Germinal center (tissue), 1 donor: ENCODE measurements around the gene TUSC7.

Source experiments
- DNase-seq: peaks from one replicate; pipeline ENCODE4 v3.0.0; 2012; ENCODE audit warnings: mixed read lengths, low spot score

TUSC7 gene

DNA sequence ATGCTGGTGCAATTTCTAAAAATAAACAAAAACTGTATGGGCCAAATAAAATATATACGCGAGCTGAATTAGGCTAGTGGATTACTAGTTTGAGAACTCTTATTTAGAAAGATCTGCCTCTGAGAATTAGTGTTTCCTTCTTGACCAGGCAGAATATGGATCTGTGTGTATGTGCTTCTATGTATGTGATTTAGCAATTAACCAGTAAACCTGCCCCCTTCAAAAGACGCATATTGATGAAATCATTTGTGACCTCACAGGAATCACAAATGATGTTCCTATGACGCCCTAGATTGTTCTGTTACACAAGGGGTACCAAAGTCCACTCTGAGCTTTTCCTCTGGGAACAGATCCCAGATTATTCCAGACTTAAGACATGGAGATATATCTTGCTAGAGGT is at the start of gene TUSC7:
Gene TUSC7, plus strand, starts transcription at position 301 of the 400 bp plus-strand sequence.
- no peak for DNase-seq

DNA sequence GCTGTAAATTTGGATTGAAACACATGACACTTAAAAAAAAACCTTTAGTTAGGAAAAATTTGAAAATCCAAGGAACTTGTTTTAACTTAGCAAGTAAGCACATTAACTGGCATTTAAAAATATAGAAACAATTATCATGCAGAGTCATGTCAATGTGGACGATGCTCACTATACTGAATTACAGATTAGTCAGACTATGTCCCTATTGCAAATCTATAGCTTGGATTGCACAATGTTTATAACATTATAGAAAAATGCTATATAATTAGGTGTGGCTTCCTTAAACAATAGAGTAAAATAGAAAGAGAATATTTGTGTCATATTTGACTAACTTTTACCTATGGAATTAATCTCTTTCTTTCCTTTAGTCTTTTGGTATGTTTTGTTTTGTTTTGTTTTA is 48.4 kb upstream of the TUSC7 start:
- no peak for DNase-seq

DNA sequence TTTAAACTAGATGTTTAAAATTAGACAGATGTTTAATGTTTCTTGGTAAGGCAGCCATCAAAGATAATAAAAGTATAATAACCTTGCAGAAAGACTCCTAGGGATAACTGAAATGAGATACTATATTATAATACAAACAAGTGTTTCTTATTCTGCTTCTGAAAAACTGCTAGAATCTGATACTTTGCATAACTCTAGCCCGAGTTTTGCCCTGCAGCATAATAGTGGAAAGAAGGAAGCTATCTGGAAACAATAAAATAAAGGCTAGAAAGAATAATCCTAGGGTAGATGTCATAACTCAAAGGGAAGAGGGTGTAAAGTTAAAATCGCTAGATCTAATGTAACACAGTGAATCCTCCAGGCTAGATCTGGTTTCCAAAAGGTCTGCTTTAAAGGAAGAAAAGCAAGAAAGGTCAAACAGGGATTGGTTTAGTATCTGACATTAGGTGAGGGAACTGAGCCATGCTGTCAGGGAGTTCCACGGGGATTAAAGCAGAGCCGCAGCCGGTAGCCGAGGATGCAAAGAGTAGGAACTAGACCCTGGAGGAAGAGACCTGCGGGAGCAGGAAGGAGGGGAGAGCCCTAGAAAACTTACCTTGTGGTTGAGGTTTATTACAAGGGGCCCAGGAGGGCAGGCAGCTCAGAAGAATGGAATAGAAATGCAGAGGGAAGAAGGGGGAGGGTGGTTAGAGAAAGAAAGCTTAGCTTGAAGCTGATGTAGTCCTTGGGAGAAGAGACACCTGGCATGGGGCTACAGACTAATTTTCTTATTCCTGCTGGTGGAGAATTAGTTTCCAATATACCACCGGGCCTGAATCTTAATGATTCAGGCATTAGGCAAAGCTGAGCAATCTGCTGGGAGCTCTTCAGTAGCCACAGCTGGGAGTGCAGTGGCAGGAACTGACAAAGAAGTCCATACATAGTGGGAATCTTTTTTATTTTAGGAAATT is 46.1 kb upstream of the TUSC7 start:
- no peak for DNase-seq

DNA sequence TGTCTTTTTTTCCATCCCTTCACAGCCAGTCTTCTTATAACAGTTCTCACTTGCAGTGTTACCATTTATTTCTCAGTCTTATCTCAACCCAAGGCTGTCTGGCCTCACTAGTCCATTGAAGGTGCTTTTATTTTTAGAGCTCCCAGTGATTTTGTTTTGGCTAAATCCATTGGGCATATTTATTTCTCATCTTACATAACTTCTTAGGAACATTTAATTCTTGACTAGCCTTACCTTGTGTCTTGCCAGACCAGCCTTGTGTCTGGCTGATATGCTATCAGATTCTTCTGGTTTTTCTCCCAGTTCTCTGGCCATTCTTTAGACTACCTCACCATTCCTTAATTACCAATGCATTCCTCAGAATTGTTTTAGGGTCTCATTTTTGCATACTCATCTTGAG is 42.3 kb upstream of the TUSC7 start:
- DNase-seq, result no peak

DNA sequence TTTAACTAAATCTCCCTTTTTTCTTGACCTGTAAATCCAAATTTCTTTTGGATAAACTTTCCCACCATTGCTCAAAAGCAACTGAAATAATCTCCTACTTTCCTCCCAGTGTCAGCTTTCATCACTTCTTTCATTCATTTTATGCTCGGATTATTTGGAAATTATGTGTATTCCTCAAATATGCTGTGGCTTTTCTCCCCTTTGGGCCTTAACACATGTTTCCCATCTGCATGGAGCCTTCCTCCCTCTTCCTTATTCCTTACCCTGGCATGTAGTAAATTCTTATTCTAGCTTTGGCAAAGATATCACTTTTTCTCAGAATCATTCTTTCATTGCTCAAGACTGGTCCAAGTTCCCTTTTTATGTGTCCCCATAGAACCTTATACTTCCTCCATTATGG is 41.8 kb upstream of the TUSC7 start:
- no peak for DNase-seq

DNA sequence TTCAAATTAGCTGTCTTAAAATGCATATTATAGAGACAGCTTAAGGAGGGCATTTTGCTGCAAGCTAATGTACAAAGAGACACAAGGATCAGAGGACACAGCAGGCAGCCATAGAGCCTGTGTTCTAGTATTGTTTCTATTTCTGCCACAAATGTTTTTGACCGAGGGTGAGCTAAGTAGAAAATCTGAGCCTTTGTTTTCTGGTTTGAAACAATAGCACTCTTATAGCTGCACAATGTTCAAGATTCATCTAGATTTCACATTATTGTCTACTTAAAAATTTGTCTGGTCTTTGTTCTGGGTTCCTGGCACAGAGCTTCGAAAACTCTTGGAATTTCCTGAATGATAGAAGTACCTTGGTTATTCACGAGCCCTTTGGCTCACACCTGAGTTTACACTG is 40.0 kb upstream of the TUSC7 start:
- no peak for DNase-seq

DNA sequence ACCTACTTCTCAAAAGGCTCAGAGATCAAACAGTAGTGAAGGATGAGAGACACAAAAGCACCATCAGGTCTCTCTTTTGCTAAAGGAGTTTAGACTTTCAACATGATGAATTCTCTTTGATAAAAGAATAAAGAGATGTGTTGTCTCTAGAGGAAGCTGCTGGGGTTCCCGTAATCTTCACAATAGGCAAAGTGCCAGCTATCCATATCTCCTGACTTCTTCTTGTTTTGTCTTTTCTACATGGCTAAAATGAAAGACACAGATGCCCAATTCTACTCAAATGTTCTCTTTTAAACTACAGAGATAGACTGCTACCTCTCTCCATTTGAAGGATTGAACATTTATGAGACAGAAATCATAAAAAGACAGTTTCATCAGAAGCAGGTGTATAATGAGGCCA is 38.4 kb upstream of the TUSC7 start:
- DNase-seq, result no peak

DNA sequence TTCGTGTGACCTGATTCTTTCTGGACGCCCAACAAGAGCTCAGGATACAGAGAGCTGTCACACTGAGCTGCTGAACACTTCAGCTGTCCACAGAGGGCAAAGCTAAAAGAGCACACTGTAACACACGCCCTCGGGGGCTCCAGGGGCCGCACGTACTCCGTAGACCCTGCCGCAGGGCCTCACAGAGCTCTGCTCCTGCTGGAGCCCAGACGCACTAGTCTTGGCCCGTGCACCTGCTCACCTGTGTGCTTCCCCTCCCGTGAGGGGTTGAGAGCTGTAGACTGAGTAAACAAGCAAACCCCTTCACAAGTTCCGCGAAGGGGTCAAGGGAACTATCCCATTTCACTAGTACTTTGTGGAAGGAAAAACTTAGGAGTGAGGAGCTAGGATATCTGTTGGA is 30.7 kb upstream of the TUSC7 start:
- DNase-seq, result no peak

DNA sequence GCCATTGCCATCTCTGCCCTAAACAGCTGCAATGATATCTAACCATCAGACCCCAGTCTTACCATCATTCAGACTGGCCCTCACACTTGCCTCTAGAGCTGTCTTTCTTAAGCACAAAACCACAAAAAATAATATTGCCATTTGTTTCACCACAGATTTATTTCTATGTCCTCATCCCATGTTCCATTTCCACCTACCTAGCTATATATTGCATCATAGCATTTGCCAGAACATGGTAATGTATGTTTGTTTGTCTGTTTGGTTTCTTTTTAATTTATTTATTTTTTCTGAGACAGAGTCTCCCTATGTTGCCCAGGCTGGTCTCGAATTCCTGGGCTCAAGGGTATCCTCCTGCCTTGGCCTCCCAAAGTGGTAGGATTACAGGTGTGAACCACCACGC is 18.5 kb upstream of the TUSC7 start:
- DNase-seq, result no peak

DNA sequence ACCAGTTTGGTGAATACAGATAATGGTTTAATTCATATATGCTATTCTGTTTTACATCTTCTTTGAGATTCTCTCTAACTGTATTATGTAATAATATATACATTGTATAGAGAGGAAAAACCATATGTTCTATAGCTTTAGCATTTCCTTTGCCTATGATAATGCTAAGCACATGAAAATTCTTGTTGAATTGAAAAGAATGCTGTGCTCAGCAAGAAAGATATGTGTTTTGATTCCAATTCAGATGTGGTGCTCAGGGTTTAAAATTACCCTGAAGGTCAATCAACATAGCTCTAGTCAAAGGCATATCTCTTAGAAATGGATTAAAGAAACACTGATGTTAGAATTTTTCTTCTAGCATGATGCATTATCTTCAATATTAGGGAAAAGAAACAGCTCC is 8.5 kb upstream of the TUSC7 start:
- no peak for DNase-seq

DNA sequence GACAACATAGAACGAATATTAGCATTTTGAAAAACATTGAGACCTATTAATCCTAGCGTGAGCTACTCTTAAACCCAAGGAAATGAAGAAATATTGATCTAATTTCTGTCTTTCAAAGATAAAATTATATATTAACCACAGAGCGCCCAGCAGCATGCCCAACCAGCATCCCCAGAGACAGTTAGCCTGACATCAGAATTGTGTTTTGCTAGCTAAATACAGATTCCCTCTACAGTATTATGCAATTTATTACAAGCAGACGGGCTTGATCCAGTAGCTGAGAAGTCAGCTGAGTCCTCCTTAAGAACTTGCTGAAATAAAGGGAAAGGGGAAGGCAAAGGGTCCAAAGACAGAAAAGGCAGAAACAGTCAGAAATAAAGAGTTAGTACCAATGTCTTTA is 7.2 kb upstream of the TUSC7 start:
- DNase-seq, result no peak

DNA sequence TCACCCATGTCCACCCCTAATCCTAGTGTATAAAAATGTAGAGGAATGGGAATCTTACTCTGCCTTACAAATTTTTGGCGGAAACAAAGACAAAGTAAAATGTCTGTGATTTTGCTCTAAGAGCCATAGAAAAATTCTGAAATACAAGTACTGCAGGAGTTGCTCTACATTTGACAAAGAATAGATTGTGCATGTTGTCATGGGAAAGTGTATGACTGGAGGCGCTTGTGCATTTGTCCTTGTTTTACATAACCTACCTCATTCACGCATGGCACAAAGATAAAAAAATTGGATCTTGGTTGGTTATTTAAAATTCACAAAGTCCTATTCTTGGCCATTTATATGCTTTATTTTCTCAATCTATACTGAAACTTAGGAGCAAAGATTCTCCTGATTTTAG is 2.0 kb upstream of the TUSC7 start:
- no peak for DNase-seq

DNA sequence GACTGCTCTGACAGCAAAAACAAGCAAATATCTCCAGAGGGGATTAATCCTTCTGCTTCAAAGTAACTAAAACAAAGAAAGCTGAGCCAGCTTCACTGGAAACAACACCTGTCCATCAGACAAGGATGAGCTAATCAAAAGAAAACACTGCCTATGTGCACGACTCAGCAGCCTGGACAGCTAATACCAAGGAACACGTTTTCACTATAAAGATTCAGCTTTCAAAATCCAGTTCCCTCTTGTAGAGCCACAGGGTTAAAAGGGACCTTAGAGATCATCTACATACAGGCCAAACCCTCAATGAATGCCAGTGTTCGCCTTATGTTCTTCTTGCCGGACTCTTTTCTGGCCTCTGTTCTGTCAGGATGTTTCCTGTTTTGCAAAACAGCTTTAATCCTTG is 6.9 kb downstream of the TUSC7 start:
- DNase-seq, result no peak

DNA sequence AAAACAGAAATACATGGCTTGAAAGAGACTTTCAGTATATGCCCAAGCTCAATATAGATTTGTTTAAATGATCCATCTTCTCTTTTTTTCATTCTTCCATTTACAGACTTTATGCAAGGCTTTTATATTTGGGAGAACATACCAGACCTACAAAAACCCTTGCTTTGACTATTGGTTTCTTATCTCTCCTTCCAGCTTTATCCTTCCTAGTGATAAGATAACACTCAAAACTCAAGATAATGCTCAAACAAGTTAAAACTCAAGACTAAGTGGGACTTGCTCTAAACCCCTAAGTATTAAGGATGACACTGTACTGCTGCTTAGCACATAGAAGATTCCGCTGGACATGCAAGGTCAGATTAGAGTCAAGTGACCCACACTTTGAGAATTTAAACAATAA is 8.0 kb downstream of the TUSC7 start:
- no peak for DNase-seq

DNA sequence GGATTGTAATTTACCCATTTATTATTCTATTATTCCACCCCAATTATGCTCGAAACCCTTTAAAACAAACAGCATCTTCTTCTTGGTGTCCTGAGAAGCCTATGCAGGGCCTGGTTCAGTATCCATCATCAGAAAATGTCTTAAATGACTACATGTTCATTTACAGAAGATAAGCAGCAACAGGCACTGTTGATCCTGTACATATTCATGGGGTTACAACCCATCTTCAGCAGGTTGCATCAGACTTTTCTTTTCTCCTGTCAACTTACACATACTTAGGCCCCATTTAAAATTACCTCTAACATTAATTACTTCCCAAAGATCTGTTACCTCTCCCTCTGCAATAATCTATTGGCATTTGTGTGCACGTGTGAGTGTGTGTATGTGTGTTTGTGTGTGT is 18.9 kb downstream of the TUSC7 start:
- DNase-seq, result no peak

DNA sequence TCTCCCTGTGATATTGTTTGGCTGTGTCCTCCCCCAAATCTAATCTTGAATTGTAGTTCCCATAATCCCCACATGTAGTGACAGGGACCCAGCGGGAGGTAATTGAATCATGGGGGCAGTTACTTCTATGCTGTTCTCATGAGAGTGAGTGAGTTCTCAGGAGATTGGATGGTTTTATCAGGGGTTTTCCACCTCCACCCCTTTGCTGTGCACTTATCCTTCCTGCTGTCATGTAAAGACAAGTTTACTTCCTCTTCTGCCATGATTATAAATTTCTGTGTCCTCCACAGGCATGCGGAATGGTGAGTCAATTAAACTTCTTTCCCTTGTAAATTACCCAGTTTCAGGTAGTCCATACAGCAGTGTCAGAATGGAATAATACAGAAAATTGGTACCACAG is 24.7 kb downstream of the TUSC7 start:
- no peak for DNase-seq

DNA sequence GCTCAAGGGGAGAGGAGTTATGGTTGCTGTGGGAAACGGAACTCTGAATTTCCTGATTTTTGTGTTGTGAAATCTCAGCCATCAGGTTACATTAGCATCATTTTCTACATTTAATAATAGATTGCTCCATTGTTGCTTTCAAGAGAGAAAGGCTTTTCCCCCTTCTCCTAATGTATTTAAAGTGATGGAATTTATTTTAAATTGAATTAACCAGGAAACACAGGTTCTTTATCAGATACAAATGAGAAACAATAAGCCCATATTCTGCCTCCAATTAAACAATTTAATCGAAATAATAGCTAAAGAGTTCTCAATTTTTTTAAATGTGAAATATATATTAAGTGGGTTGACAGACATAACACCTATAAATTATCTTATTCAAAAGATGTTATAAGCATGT is 30.1 kb downstream of the TUSC7 start:
- DNase-seq, result no peak

DNA sequence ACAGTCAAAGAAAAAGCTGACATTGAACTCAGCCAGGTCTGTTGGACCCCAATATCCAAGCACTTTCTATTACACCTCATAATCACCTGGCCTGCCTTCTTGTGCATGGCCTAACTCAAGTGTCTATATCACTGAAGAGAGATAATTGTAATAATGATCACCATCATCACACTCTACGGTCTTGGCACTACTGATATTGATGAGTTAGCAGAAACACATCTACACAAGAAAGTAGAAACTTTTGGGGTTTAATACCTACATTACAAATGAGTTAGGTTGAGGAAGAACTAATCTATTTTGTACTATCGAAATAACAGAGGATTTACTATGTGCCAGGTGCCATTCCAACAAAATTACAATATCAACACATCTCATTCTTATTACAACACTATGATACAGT is 30.7 kb downstream of the TUSC7 start:
- no peak for DNase-seq

DNA sequence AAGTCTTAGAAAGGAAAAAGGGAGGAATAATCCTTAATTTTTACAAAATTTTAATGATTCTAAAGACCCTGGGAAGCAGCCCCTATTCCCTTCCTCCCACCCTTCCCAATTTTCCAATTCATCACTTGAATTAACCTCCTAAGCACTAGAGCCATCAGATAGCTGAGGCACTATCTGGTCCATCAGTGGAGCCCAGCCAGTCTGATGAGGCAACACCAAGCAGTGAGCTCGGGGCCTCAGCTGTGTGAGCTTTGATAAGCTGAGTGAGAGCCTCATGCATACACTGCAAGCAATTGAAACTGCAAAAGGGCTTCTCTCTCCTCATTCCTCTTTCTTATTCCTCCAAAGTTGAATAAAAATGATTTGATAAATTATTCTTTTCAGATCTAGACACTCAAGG is 31.9 kb downstream of the TUSC7 start:
- DNase-seq, result no peak

DNA sequence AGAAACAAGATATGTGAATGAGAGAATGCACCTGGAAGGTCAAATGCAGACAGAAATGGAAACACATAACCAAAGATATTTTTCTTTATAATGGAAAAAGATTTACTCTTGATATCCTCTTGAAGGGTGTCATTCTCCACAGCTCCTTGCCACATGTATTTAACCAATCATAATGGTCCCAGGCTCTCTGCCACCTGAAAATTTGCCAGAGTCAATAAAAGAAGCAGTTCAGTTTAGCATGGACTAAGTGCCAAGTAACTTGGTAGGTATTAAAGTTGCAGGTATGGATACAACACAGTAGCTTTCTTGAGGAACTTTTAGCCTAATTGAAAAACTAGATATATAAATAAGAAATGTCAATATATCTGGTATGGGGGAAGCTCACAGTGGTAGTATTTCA is 33.5 kb downstream of the TUSC7 start:
- no peak for DNase-seq

DNA sequence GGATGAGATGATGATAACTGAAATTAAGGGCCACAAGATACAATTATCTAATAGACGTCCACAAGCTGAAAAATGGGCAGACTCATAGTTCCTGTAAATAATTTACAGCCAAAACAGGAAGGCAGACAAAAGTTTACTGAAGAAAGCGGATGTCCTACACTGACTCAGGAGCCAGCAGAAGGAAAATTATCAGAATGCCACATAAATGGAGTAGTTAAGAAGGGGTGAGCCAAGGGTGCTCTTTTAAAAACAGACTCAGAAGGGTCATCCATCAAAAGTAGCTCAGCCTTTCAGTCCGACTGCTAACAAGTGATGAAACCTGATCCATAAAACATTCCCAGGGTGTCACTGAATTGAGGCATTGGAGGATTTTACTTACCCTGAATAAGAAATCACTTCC is 39.8 kb downstream of the TUSC7 start:
- no peak for DNase-seq

DNA sequence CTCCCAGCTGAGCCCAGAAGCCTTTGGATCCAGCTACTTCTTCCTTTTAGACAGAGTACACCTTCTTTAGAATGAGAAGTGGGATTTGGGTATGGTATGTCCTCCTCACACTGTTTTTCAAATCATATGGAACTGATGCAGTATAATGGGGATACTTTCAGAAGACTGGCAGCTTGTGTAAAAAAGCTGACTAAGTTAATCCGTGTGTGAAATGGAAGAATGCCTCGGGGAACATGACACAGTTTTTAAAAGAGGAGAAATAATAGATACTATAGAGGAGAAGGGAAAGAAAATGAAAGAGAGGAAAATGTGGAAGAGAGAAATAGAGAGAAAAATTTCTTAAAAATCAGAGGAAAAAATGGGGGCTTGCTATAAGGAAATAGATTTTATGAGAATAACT is 47.7 kb downstream of the TUSC7 start:
- DNase-seq, result no peak

DNA sequence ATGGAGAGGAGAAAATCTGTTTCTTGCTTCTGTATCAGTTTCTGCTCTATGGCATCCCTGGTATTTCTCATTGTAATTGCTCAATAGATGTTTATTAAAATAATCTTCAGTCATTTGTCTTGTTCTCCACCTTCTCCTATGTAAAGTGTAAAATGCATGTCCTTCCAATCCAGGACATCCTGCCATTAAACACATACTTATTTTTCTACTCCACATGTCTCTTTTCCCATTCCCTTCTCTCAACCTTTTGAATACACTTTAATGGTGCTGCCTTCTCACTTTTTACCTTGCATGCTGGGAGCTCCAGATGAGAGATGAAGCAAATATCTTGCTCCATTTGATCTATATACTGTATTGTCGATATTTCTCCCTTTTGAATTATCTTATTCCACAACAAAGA is 49.7 kb downstream of the TUSC7 start:
- no peak for DNase-seq
